ENCODE measurements around the gene GSTM4. TPM values are rescaled to one million over a fixed set of nuclear protein-coding genes. Genes with fewer than 3 reads are reported as not detected.
"Not testable (repeated sequence)": the region's sequence is repeated elsewhere in the genome, so short reads cannot be mapped to it uniquely, and the experiment has no call there.

GSTM4 gene
- total RNA-seq, 1 donor: 11.7 TPM

DNA sequence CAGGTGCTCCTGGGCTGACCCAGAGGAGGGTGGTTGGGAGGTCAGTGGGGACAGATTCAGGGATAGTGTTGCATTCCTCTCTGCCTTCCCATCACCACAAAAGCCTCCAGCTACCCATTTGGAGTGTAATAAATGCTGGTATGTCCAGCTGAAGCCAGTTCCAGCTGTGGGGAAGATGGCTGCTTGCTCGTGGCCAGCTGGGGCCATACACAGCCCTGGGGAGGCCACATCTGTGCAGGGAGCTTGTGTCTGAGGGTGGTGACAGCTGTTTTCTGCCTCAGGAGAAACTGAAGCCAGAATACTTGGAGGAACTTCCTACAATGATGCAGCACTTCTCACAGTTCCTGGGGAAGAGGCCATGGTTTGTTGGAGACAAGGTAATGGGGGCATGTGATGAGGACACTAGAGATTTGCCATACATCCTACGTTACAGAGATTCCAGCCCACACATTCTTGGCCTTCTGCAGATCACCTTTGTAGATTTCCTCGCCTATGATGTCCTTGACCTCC lies 2.7 kb downstream of the GSTM4 start:
- TF ChIP-seq, protein P1, sequence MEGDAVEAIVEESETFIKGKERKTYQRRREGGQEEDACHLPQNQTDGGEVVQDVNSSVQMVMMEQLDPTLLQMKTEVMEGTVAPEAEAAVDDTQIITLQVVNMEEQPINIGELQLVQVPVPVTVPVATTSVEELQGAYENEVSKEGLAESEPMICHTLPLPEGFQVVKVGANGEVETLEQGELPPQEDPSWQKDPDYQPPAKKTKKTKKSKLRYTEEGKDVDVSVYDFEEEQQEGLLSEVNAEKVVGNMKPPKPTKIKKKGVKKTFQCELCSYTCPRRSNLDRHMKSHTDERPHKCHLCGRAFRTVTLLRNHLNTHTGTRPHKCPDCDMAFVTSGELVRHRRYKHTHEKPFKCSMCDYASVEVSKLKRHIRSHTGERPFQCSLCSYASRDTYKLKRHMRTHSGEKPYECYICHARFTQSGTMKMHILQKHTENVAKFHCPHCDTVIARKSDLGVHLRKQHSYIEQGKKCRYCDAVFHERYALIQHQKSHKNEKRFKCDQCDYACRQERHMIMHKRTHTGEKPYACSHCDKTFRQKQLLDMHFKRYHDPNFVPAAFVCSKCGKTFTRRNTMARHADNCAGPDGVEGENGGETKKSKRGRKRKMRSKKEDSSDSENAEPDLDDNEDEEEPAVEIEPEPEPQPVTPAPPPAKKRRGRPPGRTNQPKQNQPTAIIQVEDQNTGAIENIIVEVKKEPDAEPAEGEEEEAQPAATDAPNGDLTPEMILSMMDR (IDR thresholded peaks at IDR 0.05; ENCODE audit: insufficient read depth, low read depth, low read length): no peak
- no peak overlapping the region for H3K4me3 ChIP-seq (ENCODE audit: low read depth, low read length)
- DNase-seq (ENCODE audit: low read depth): no peak

DNA sequence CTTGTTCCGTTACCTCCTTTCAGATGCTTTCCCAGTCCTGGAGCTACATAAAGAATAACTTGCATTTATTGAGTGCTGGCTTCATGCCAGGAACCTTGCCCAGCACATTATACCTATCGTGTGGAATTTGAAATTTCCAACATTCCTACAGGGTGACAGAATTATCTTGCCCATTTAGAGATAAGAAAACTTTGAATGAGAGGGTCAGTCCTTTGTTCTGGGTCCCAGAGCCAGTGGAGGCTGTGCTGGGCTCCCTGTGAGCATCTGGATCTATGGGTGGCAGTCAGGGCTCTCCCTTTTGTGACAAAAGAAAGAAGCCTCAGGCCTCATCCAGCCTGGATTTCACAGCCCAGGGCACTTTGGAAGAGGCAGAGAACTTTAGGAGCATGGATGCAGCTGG lies 3.2 kb downstream of the GSTM4 start:
- H3K4me3 ChIP-seq (ENCODE audit: low read depth, low read length): no peak overlapping the region
- DNase-seq (ENCODE audit: low read depth): no peak
- TF ChIP-seq, protein P1 (IDR thresholded peaks at IDR 0.05; ENCODE audit: insufficient read depth, low read depth, low read length): no peak

DNA sequence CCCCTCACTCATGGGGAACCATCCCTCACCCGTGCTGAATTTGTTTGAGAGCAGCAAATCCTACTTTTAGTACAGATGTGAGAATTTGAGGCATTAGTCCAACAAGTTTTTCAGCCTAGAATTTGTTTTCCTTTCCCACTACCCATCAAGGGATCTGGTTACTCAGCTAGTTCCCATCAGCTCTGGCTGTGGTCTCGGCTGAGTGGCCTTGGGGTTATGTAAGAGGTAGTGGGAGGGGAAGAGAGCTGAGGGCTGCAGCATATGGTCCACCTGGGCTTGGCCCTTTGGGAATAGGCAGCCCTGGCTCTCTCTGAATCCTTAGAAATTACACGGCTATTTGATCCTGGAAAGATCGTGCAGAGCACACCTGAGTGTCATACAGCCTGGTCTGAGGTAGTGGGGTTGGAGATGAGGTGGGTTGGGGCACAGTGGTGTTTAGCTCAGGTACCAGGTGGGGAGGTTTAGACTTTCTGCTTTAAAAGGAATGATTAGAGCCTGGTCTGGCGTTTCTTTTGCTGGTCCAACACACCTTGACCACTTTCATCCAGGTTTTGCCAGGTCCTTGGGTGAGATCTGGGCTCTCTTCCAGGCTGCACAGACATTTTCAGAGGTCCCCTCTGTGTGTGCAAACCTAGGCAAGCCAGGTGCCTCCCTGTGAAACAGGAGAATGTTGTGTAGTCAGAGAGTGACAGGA lies 4.2 kb downstream of the GSTM4 start:
- no peak for DNase-seq (ENCODE audit: low read depth)
- no peak overlapping the region for H3K4me3 ChIP-seq (ENCODE audit: low read depth, low read length)
- TF ChIP-seq, protein P1 (IDR thresholded peaks at IDR 0.05; ENCODE audit: insufficient read depth, low read depth, low read length): no peak

DNA sequence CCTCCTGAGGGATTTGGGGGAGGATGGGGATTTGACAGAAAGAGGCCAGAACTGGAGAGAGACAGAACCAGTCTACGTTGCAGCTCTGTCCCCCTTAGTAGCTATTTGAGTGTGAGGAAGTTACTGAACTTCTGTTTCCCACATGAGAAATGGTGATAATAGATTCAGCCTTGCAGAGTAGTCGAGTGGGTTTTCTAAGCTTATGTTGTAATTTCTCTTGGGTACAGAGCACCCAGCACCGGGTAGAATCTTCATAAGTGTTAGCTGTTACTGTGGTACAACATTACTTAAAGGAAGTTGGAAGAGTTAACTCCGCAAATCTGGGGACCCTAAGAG lies 4.8 kb downstream of the GSTM4 start:
- DNase-seq (ENCODE audit: low read depth); H3K4me3 ChIP-seq (ENCODE audit: low read depth, low read length): not testable (repeated sequence)

DNA sequence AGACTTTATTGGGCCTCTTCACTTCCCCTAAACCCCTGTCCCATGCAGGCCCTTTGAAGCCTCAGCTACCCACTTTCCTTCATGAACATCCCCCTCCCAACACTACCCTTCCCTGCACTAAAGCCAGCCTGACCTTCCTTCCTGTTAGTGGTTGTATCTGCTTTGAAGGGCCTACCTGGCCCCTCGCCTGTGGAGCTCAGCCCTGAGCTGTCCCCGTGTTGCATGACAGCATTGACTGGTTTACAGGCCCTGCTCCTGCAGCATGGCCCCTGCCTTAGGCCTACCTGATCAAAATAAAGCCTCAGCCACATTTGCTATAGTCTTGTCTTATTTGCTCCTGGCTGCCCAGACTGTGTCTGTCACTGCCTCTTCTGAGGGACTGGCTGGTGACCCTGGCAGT lies 5.5 kb downstream of the GSTM4 start:
- no peak overlapping the region for H3K4me3 ChIP-seq (ENCODE audit: low read depth, low read length)
- TF ChIP-seq, protein P1 (IDR thresholded peaks at IDR 0.05; ENCODE audit: insufficient read depth, low read depth, low read length): no peak
- DNase-seq (ENCODE audit: low read depth): no peak

DNA sequence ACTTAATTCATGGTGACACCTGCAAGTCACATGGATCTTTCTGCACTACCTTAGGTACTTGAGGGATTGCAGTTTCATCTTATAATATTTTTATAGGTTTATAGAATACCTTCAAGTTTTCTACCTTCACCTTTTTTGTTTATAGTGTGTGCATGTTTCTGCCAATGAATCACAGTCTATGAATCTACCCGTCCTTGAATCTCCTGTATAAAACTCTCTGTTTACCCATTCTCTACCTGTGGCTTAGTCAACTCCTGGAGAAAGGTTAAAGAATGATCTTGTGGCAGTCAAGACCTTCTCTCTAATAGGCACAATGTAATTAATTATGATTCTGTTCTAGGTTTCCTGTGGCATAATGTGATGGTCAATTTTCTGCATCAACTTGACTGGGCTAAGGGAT lies 8.8 kb downstream of the GSTM4 start:
- TF ChIP-seq, protein P1 (IDR thresholded peaks at IDR 0.05; ENCODE audit: insufficient read depth, low read depth, low read length): no peak
- H3K4me3 ChIP-seq (ENCODE audit: low read depth, low read length): no peak overlapping the region
- DNase-seq (ENCODE audit: low read depth): no peak

DNA sequence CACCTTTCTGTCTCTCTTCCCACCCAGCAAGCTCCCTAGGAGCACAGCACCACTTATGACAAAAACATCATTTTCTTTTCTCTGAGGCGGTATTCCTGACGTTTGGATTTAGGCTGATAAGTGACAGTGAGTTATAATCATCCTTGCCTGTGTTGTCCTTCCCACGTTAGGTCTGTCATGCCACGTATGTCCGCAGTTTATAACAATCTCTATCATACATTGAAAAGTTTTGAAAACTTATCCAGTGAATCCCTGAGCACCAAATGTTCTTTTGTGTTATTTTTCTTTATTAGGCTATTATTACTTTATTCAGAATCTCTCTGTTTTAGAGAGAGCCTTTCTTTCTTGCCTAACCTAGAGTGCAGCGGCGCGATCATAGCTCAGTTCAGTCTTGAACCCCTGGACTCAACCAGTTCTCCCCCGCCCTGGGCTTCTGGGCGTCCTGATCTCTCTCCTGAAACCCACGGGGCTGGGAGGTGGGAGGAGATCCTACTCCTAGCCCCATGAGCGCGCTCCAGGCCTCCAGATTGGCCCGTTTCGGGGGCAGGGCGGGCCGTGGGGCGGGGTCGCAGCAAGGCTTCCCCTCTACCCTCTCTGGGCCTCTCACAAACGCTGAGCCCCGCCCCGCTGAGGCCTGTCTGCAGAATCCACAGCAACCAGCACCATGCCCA lies 11.7 kb downstream of the GSTM4 start, which contains the start of gene GSTM2:
TSS of gene GSTM2 (plus strand) at position 606 of the 671 bp plus-strand sequence. CDS start at position 665, 59 bp downstream.
- peak within 1 kb of the TSS; percentile 60 for H3K4me3 ChIP-seq (ENCODE audit: low read depth, low read length)
- TF ChIP-seq, protein P1 (IDR thresholded peaks at IDR 0.05; ENCODE audit: insufficient read depth, low read depth, low read length): no peak

More for the DNA sequence above, 11.7 kb downstream of the GSTM4 start, which contains the start of gene GSTM2:
- DNase-seq (ENCODE audit: low read depth): peak; percentile 89

Data from fibroblast of villous mesenchyme (primary cell).